ENCODE results near the gene WWTR1. TPM values are rescaled to one million over a fixed set of nuclear protein-coding genes. Genes with fewer than 3 reads are reported as not detected.

Gene WWTR1
- total and polyA plus RNA-seq, 2 of the 4 experiments (the other 2 are of a cell fraction) = 38.9 to 65.3 TPM

- Histone ChIP-seq H2AK9ac (replicated peaks; ENCODE audit: low read depth, low read length, poor library complexity) (no peak overlapping the region), H3K9me1 (ENCODE audit: insufficient read depth, low read length) (peaks cover 7% of the 10 kb centered on the region), H3K9me3 (ENCODE audit: control insufficient read depth, insufficient read depth, low read length) (peaks cover 9% of the 10 kb centered on the region), H4K91ac (ENCODE audit: insufficient read depth, low read depth, low read length) (no peak overlapping the region), H2BK5ac (ENCODE audit: low read depth, low read length, poor library complexity, severe bottlenecking) (peak overlapping the region; percentile 61), H2AK5ac (ENCODE audit: low read depth, low read length) (no peak overlapping the region), H3K4me3 (ENCODE audit: insufficient read depth, low read depth, low read length) (no peak overlapping the region), H3K4ac (ENCODE audit: low read depth, low read length) (no peak overlapping the region), H3K23ac (ENCODE audit: low read depth, low read length) (no peak overlapping the region), H3K56ac (ENCODE audit: extremely low read depth, insufficient read depth, low read length) (no peak overlapping the region), H3K18ac (ENCODE audit: low read depth, low read length) (no peak overlapping the region; the same call in 1 of the 2 replicates), H3K9ac (ENCODE audit: low read depth, low read length) (no peak overlapping the region), H3K79me1 (ENCODE audit: low read depth in 1 of 2, low read length in 2 of 2) (no peaks in the 10 kb centered on the region), H2AFZ (replicated peaks; ENCODE audit: low read length, poor library complexity) (no peak overlapping the region), H3K4me1 (ENCODE audit: control insufficient read depth, insufficient read depth, low read length) (peaks cover 8% of the 10 kb centered on the region), H4K5ac (ENCODE audit: low read depth, low read length) (no peak overlapping the region), H3K27me3 (ENCODE audit: control insufficient read depth, insufficient read depth, low read length) (no peaks in the 10 kb centered on the region), H2BK120ac (ENCODE audit: low read depth, low read length) (no peak overlapping the region), H4K8ac (ENCODE audit: low read depth in 2 of 2, low read length in 2 of 2) (no peak overlapping the region), H3K36me3 (ENCODE audit: control insufficient read depth, insufficient read depth, low read length) (no peaks in the 10 kb centered on the region), H3K14ac (replicated peaks; ENCODE audit: low read depth, low read length) (no peak overlapping the region), H2BK15ac (ENCODE audit: low read depth, low read length) (peak overlapping the region; percentile 21; the same call in 1 of the 3 replicates), H3K27ac (ENCODE audit: insufficient read depth, low read length) (no peak overlapping the region), H4K20me1 (ENCODE audit: insufficient read depth, low read length) (no peaks in the 10 kb centered on the region), H2BK20ac (ENCODE audit: low read depth, low read length) (peak overlapping the region; percentile 36; the same call in 1 of the 2 replicates), H3K4me2 (ENCODE audit: low read depth, low read length) (no peak overlapping the region; the same call in 1 of the 2 replicates)
- TF ChIP-seq USF2 (IDR thresholded peaks at IDR 0.05; ENCODE audit: low read depth, low read length) (no peak), MAFK (IDR thresholded peaks at IDR 0.05; ENCODE audit: low read depth, low read length) (no peak), POLR2A (IDR thresholded peaks at IDR 0.05; ENCODE audit: low read depth, low read length) (no peak), BHLHE40 (IDR thresholded peaks at IDR 0.05; ENCODE audit: low read depth, low read length) (no peak), MAZ (IDR thresholded peaks at IDR 0.05; ENCODE audit: borderline replicate concordance, low read depth, low read length) (no peak), ELK1 (IDR thresholded peaks at IDR 0.05; ENCODE audit: borderline replicate concordance, low read depth, low read length) (no peak), FOS (IDR thresholded peaks at IDR 0.05; ENCODE audit: low read depth, low read length) (no peak)
- TF ChIP-seq, protein P1, sequence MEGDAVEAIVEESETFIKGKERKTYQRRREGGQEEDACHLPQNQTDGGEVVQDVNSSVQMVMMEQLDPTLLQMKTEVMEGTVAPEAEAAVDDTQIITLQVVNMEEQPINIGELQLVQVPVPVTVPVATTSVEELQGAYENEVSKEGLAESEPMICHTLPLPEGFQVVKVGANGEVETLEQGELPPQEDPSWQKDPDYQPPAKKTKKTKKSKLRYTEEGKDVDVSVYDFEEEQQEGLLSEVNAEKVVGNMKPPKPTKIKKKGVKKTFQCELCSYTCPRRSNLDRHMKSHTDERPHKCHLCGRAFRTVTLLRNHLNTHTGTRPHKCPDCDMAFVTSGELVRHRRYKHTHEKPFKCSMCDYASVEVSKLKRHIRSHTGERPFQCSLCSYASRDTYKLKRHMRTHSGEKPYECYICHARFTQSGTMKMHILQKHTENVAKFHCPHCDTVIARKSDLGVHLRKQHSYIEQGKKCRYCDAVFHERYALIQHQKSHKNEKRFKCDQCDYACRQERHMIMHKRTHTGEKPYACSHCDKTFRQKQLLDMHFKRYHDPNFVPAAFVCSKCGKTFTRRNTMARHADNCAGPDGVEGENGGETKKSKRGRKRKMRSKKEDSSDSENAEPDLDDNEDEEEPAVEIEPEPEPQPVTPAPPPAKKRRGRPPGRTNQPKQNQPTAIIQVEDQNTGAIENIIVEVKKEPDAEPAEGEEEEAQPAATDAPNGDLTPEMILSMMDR (conservative IDR thresholded peaks at IDR 0.05; ENCODE audit: low read depth, low read length) = no peak
- ChIA-PET CTCF (no interaction called here), POLR2A (ENCODE audit: unreplicated experiment) (interaction anchor here (0.6 kb wide), 1 partner anchor 105 kb away, joined by 5 read pairs; no protein-coding TSS in a partner anchor)
- no peak for ATAC-seq (ENCODE audit: low read depth)
- no peak for DNase-seq
- intact Hi-C loops (cut with micrococcal nuclease) = loop anchor here (5.0 kb wide), 1 partner anchor 45 kb away; the partner anchor contains the start of gene WWTR1
- in situ Hi-C loops (cut with MboI; ENCODE audit: low sequenced_read_pairs) = loop anchor here (25.0 kb wide), 2 partner anchors 590 to 740 kb away; no protein-coding TSS in a partner anchor
- WGBS, 2 experiments (ENCODE audit: extremely low coverage in 2 of 2, insufficient read length in 1 of 2) = no CpG with 5 or more reads among the region's 1 CpG
- no TSS peak for BruUV-seq (replicated peaks)
- dilution Hi-C loops (cut with HindIII; ENCODE audit: low sequenced_read_pairs, unreplicated experiment) = no loop called here
Observed at GRCh38 chr3:149701977-149702350, 44.1 kb upstream of the WWTR1 start.

Measured in IMR-90 (cell line).